NCI-H1930 (cell line): Measurements from ENCODE around the gene INS.
A peak's percentile ranks its signal among the peaks of the same experiment; 100 is the strongest.
"Not testable (repeated sequence)": the region's sequence is repeated elsewhere in the genome, so short reads cannot be mapped to it uniquely, and the experiment has no call there.

Experiments
- DNase-seq, 2 experiments: peaks; one replicate each; lab custom pipeline; 2025; lab: John Stamatoyannopoulos, UW

INS gene

GRCh38 chr11:2198621-2199365 is 37.8 kb upstream of the INS start:
- DNase-seq = no peak

- no peak for DNase-seq
Measured at GRCh38 chr11:2197771-2198520, 36.9 kb upstream of the INS start.

GRCh38 chr11:2196970-2197770 is 36.2 kb upstream of the INS start:
- DNase-seq = peak; percentile 76 to 77

- no peak for DNase-seq
Measured at GRCh38 chr11:2195756-2196088, 34.7 kb upstream of the INS start.

GRCh38 chr11:2194877-2195755 is 34.1 kb upstream of the INS start:
- DNase-seq = peak in 1 of 2 experiments; percentile 25

GRCh38 chr11:2193888-2194595 is 33.0 kb upstream of the INS start:
- DNase-seq = not testable (repeated sequence)

GRCh38 chr11:2193099-2193887 is 32.3 kb upstream of the INS start:
- DNase-seq = no peak

- no peak for DNase-seq
Measured at GRCh38 chr11:2192435-2192834, 31.4 kb upstream of the INS start.

- no peak for DNase-seq
Measured at GRCh38 chr11:2191883-2192282, 30.9 kb upstream of the INS start.

GRCh38 chr11:2190657-2191471 is 29.9 kb upstream of the INS start:
- DNase-seq = peak in 1 of 2 experiments; percentile 19

- DNase-seq = no peak
Measured at GRCh38 chr11:2189938-2190656, 29.1 kb upstream of the INS start.

GRCh38 chr11:2188745-2189144 is 27.7 kb upstream of the INS start:
- DNase-seq = no peak

GRCh38 chr11:2187280-2187707 is 26.3 kb upstream of the INS start:
- DNase-seq = no peak

GRCh38 chr11:2186669-2187279 is 25.8 kb upstream of the INS start:
- peak; percentile 59 to 74 for DNase-seq

- no peak for DNase-seq
Measured at GRCh38 chr11:2185324-2186085, 24.5 kb upstream of the INS start.

GRCh38 chr11:2182692-2183474 is 21.9 kb upstream of the INS start:
- DNase-seq = no peak

- DNase-seq = no peak
Measured at GRCh38 chr11:2182075-2182474, 21.1 kb upstream of the INS start.
